GM23248 (cell line): ENCODE data around the gene NOX1.

Experiments
- EZH2 ChIP-seq: fragments of 200-600 bp; sonication (generic); IDR thresholded peaks from 2 replicates; pipeline ENCODE4 v1.6.1; 2018; ENCODE audit warnings: antibody characterized with exemption, mild to moderate bottlenecking; ENCODE audit not compliant: insufficient read depth, poor library complexity, severe bottlenecking
- EZH2phosphoT487 ChIP-seq: fragments of 200-600 bp; sonication (generic); IDR thresholded peaks from 2 replicates; pipeline ENCODE4 v1.6.1; 2018; ENCODE audit warnings: antibody characterized with exemption, moderate library complexity, mild to moderate bottlenecking, low read depth; ENCODE audit not compliant: insufficient read depth

- TF ChIP-seq EZH2 (no peak), EZH2phosphoT487 (no peak)
Observed at GRCh38 chrX:100830547-100830946, 43.6 kb downstream of the NOX1 start.
